Stimulated activated naive CD8-positive, alpha-beta T cell treated with anti-CD3 and anti-CD28 coated beads, Interleukin-15, Interleukin-2, amounts not matched to agents 100 U/mL and 50 U/mL, for 24 hours (primary cell): ENCODE measurements around the gene MAPKAP1.

Source experiments
- ATAC-seq: fragments of 150-1000 bp; cut with Tn5 transposase; one replicate; pipeline ENCODE4 v1.10.0; 2021
- DNase-seq: peaks from one replicate; pipeline ENCODE4 v3.0.0; 2021

The MAPKAP1 gene

GRCh38 chr9:125483697-125484096 is 223.3 kb downstream of the MAPKAP1 start:
- DNase-seq (no peak), ATAC-seq (no peak)

DNA sequence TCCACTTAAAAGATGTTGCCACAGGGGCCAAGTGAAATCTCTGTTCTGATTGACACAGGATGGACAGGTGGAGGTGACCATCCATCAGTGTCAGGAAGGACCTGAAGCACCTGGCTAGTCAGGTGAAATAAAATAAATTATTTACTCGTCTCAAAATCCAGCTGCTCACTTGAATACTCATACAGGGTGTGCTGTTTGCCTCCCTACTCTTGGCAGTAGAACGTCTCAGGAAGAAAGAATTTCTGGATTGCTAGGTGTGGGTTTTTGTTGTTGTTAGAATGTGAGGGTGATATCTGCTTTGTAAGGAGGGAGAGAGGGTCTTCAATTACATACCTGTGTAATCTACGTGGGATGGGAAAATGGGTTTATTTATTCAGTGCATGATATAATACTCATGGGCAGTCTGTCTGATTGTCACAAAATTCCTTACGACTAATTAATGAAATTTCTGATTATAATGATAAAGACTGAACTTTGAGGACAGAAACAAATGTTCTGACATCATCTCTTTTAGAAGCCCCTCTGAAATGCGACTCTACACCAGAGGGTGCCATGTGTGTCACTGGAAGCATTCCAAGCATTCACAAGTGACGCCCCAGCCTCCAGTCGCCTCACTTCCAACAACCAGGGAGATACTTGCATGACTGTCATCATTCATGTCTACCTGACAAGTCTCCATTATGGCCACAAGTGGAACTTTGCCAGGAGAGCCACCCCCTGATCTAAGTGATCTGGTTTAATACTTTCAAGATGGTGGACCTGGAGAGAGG is 227.0 kb downstream of the MAPKAP1 start:
- ATAC-seq: no peak

GRCh38 chr9:125477089-125477544 is 229.9 kb downstream of the MAPKAP1 start:
- no peak for ATAC-seq
- no peak for DNase-seq

More for the DNA sequence above, 227.0 kb downstream of the MAPKAP1 start:
- DNase-seq: no peak

DNA sequence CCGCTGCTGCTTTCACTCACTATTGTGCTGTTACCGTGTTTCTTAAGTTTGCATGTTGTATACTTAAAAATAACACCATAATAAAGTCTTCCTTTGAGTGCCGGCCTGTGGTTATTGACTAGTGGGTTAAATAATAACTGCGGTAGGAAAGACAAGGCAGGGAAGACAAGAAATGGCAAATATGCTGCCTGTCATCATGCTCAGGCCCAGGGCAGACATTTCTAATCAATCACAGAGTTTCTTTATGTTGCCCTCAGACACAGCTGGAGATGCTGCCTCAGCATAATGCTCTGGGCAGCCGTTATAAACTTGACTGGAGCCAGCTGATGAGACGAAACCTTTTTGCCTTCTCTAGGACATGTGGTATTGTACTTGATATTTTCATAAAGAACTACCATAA is 230.4 kb downstream of the MAPKAP1 start:
- ATAC-seq: no peak

GRCh38 chr9:125475385-125475784 is 231.6 kb downstream of the MAPKAP1 start:
- ATAC-seq (no peak), DNase-seq (no peak)

More for the DNA sequence above, 230.4 kb downstream of the MAPKAP1 start:
- DNase-seq: no peak

DNA sequence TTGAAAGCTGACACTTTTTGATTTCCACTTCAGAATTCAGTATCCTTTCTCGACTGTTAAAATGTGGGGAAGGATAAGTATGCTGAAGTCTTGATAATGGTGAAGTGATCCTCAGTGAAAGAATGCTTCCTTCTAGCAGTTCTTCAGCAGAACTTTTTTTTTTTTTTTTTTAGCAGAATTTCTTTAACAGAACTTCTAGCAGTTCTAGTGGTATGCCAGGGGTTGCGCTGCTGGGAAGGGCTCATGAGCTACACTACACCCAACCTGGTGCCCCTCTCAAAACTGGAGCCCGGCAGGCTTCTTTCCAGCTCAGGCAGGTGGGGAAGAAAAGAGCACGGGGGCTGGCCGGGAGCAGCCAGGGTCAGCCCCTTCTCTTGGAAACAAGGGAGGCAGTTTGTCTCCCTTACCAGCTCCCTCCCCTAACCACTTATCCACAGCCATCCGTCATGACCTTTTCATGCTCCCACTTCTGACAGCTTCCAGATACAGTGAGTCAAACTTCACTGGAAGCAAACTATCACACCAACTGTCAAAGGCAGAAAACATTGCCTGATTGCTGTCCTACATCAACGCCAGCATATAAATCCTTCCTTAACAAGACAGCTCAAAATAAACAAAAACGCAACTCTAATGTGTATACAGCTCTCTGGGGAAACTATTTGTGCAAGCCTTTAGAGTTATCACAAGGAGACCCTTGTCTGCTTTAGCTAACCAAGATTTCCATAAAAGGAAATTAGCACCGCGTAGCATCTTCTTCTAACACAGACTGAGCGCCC is 233.9 kb downstream of the MAPKAP1 start:
- ATAC-seq: no peak
- no peak for DNase-seq

GRCh38 chr9:125472562-125472925 is 234.5 kb downstream of the MAPKAP1 start:
- DNase-seq: no peak
- ATAC-seq: no peak

DNA sequence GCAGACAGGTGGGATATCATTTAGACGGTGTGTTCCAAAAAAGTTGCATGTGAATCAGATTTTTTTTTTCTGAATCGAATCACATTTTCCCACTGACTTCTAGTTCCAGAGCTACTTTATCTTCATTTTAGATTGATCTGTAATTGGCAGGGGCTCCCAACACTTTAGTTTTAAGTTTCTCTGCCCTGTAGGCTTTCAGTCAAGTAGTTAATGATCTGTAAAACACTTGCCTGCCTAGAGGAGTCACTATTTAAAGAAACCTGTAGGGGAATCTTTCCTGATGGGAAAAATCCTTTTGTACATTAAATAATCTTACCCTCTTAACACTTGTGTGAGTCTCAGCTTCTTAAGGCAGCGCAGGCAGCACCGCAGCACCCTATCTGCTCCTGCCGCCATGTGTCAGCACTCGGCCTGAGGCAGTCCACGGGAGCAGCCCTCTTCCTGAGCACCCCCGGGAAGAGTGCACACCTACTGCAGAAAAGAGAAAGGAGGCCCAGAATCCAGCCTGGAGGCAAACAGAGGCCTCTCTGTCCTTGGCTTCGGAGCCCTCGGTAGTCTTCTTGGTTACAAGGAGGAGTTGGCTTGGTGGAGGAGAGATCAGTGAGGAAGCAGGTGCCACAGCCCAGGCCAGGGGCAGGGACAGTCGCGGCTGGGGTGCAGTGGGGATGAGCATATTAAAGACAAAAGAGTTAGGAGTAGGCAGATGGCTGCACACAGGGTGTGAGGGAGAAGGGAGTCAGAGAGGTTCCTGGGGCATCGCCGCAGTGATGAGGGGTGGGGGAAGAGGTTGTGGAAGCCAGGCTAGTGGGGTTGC is 236.0 kb downstream of the MAPKAP1 start:
- no peak for DNase-seq
- ATAC-seq: no peak

DNA sequence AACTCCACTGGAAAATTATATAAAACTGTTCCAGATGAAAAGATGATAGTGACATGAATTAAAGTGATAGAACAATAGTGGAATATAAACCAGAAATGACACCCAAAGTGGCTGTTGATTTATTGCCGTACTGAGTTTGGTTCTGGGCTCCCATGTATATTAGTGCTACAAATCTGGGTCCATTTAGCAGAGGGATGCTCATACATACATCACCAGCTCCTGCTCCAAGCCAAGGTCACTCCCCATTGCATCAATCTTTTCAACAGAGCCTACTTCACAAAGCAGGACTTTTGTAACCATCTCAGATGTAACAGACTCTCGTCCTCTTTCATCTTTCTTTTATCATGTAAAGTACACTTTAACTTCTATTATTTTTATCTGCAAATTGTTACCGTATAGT is 236.8 kb downstream of the MAPKAP1 start:
- ATAC-seq (no peak), DNase-seq (no peak)

DNA sequence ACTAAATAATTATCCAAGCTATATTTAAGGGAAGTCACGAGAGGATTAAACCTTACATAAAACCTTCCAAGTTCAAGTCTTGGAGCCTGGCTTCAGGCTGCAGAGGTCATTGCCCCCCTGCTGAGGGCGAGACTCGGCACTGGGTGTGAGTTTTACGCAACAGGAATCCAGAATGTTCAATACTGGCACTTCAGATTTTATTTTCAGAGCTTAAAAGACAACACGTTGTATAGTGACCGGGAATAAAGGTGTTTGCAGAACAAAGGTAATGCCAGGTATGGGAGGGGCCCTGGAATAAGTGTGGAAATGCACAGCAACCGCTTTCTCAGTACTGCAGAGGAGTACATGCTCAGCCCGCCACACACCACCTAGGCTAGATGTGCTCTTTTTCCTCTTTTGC is 238.4 kb downstream of the MAPKAP1 start:
- DNase-seq: no peak
- ATAC-seq: no peak

- ATAC-seq (no peak), DNase-seq (no peak)
Observed at GRCh38 chr9:125467116-125467740, 239.8 kb downstream of the MAPKAP1 start.

GRCh38 chr9:125466411-125466810 is 240.6 kb downstream of the MAPKAP1 start:
- DNase-seq (no peak), ATAC-seq (no peak)

DNA sequence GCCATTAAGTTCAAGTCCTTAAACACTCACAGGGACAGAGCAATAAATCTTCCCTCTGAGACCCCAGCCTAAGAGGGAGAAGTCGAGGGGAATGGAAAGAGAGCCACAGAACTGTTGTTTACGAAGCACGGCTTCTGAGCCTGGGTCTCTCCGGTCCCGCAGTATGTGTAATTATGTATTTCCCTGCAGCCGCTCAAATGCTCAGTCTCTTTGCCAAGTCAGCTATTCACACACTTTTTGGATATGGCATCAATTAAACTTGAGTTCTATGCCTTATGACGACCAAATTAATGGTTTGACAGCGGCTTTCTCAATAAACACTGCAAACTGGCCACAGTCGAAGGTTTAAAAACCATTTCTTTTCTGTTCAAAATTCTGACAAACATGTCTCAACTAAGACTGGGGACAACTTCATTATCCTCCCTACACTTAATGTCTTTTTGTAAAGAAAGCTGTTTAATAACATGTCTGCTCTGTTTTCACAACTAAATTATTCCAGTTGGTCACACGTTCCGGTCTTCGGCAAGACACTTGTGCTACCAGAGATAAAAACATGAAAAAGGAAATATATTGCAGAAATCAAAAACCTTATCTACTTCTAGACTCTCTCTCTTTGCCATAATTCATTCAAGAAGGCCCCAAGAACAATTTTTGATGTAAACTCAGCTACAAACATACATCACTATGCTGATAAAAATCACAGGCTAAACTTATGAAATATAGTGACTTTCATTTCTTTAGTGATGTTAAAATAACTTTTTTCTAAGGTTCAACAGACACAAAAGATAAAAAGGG is 242.2 kb downstream of the MAPKAP1 start:
- ATAC-seq (no peak), DNase-seq (no peak)

DNA sequence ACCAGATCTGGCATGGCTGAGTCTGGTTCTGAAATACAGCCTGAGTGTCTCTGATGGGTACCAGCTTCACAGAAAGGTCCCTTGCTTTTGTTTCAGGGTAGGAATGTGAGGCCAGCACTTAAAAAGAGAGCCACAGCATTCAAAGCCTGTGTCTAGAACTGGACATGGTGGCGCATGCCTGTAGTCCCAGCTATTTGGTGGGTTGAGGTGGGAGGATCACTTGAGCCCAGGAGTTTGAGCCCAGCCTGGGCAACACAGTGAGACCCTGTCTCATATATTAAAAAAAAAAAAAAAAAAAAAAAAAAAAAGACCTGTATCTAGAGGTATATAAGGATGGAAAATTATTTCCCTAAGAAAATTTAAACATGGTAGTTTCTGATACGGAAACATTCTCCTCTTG is 243.1 kb downstream of the MAPKAP1 start:
- DNase-seq (no peak), ATAC-seq (no peak)

DNA sequence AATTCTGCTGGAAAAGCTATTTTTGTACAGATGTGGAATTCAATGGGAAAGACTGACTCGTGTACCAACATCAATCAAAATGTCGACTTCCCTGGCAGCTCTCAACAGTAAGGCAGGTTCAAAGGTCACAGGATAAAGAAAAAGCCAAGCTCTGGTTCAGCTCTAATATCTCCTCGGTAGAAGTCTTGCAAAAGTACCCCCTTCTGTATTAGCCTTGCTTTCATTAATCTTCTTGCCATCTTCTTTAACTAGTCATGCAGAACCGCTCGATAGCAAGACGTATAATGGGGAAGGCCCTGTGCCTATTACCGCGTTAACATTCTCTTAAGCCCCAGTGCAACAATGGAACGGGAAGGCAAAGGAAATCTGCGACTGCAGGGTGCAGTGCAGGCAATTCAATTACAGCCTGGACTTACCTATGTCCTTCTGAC is 244.1 kb downstream of the MAPKAP1 start:
- ATAC-seq (no peak), DNase-seq (no peak)

GRCh38 chr9:125461636-125462190 is 245.3 kb downstream of the MAPKAP1 start:
- DNase-seq: no peak
- no peak for ATAC-seq

GRCh38 chr9:125460883-125461635 is 245.9 kb downstream of the MAPKAP1 start:
- ATAC-seq (no peak), DNase-seq (no peak)

- ATAC-seq: no peak
- DNase-seq: no peak
Observed at GRCh38 chr9:125460346-125460745, 246.7 kb downstream of the MAPKAP1 start.

GRCh38 chr9:125457357-125457756 is 249.7 kb downstream of the MAPKAP1 start:
- no peak for DNase-seq
- no peak for ATAC-seq

DNA sequence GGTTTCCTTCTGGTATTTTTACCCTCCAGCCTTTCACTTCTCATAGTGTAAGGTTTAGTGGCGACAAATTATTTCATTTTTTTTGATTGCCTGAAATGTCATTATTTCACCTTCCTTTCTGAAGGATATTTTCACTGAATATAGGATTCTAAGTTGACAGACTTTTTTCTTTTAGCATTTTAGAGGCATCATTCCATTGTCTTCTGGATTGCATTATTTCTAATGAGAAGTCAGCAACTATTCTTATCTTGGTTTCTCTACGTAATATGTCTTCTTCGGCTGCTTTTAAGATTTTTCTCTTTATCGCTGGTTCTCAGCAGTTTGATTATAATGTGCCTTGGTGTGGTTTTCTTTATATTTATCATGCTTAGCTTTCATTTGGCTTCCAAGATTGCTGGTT is 251.1 kb downstream of the MAPKAP1 start:
- ATAC-seq (no peak), DNase-seq (no peak)
